T-helper 2 cell (primary cell): ENCODE data around the gene DAB2IP.
"Not testable (repeated sequence)": the region's sequence is repeated elsewhere in the genome, so short reads cannot be mapped to it uniquely, and the experiment has no call there.

Source experiments
- DNase-seq, 5 experiments: peaks; one replicate each; pipeline versions ENCODE4 v3.0.0 to v3.0.0-alpha.2; 2012 to 2022
- total RNA-seq, 2 donors: gene quantifications; one replicate each; lab custom pipeline; 2026; lab: John Stamatoyannopoulos, UW

DAB2IP gene
- total RNA-seq = 0 to 0.61 reads per million in 2 donors

DNA sequence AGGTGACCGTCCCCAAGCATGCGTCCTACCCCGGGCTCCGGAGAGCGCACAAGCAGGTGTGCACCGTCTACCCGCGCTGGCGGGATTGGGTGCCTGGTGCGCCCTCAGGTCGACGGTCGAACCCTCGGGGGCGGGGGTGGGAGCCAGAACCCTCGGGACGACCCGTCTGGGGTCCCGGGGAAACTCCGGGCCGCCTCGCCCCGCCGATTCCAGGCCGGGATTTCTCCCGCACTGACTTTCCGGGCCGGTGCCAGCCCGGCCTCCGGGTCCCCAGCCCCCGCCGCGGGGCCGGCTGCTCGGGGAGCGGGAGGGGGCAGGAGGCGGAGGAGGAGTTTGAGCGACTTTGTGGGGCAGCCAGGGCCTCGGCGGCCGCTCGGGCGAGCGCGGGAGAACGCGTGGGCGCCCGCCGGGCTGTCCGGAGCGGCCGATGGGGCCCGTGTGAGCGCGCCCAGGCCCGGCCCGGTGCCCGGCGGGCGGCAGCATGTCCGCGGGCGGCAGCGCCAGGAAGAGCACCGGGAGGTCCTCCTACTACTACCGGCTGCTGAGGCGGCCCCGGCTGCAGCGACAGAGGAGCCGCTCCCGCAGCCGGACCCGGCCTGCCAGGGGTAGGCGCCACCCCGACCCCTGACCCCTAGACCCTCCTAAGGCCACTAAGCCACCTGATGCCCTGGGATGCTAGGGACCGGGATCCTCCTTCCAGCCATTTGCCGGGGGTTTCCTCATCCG is at the start of gene DAB2IP:
Gene DAB2IP, plus strand, starts transcription at position 340 of the 726 bp plus-strand sequence. Its CDS starts 142 bp downstream, at position 482.
- no peak for DNase-seq

GRCh38 chr9:121603028-121603427 is 48.4 kb upstream of the DAB2IP start:
- DNase-seq = no peak

GRCh38 chr9:121604242-121604641 is 47.2 kb upstream of the DAB2IP start:
- no peak for DNase-seq

DNA sequence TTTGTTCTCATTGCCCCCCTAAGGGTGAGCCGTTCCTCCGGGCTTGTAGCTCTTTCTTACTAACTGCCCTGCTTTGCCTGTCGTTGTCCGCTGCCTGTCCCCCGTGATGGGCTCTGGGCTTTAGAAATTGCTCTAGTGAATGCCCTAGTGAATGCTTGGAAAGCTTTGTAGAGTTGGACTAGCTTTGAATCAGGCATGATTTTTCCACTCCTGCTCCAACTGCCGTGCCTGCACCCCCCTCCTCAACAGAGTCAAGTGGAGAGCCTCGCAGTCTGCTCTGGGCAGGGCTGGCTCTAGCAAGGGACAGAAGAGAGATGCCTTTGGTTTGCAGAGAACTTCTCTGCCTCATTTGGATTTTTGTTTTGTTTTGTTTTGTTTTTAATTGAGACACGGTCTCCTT is 46.8 kb upstream of the DAB2IP start:
- no peak for DNase-seq

DNA sequence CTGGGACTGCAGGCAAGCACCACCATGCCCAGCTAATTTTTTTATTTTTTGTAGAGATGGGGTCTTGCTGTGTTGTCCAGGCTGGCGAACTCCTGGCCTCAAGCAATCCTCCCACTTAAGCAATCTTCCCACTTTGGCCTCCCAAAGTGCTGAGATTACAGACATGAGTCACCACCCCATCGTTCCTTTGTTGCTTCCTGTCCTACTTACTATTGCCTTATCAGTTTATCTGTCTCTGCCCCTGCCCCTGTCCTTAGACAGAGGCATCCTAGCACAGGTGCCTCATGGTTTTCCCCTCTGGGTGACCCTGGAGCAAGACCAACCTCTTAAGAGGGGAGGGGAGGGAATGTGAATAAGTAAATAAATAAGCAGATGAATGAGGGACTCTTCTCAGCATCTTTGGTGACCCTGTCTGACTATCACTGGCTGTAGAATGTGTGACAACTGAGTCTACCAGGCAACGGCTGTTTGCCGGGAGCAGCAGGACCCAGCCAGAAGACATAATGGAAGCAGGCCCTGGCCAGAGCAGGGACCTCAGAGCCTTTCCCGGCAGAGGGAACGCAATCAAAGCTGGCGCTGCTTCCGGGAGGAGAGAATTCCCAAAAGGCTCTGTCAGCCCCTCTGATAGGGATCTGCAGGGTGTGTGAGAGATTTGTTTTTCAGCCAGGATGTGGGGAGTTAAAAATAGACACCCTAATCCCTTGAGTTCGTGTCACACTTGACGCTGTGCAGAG is 43.8 kb upstream of the DAB2IP start:
- no peak for DNase-seq

DNA sequence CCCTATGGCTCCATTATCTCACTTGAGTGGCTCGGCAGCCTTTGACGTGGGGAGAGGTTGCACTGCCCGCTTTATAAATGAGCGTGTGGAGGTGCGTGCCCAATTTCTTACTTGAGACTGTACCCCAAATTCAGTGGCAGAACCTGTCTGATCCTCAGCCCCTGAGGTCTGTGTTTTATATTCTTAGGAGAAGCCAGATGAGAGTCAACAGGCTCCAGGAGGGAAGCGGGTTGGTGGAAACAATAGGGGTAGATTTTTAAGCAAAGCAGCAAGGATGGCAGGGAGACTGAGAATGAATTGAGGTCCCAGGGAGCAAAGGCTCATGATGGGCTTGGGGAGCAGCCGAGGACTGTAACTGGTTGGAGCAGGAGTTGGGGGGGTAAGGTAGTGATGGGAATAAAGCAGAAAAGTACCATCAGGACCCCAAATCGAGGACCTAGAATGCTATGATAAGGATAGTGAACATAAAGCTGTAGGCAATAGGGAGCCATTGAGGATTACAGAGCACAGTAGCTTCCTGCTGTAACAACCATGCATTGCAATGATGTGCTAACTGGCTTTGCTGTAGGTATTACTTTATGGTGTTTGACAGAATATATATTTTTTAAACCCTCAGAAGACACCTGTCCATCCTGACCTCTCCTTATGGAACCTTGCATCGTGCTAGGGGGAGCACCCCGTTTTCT is 43.1 kb upstream of the DAB2IP start:
- no peak for DNase-seq

GRCh38 chr9:121609822-121610637 is 41.4 kb upstream of the DAB2IP start:
- no peak for DNase-seq

DNA sequence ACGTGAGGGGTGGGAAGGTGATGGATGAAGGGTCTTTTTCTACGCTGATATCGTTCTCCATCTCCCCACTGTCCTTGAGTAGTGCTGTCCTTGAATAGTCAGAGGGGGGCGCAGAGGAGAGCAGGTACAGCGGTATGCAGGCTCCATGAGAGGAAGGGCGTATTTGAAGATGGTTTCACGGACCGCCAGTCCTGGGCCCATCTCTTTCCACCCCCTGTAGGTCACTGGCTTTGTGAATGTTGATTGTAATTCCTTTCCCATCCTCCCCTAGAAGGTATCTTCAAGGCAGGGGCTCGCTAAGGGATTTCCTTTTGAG is 40.8 kb upstream of the DAB2IP start:
- DNase-seq = no peak

GRCh38 chr9:121612511-121612998 is 38.9 kb upstream of the DAB2IP start:
- no peak for DNase-seq

GRCh38 chr9:121613009-121613752 is 38.3 kb upstream of the DAB2IP start:
- no peak for DNase-seq

- no peak for DNase-seq
Measured at GRCh38 chr9:121616123-121616755, 35.2 kb upstream of the DAB2IP start.

DNA sequence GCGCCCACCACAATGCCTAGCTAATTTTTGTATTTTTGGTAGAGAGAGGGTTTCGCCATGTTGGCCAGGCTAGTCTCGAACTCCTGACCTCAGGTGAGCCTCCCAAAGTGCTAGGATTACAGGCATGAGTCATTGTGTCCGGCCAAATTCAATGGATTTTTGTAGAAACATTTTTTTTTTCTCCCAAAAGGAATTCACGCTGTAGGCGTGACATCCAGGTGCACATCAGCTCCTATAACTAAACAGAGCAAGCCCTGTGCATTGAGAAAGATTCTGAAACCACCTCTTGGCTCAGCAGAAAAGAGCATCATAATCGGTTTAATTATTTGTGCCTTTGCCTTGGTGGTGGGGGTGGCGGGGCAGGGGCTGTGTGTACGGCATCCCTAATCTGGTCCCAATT is 32.9 kb upstream of the DAB2IP start:
- DNase-seq = no peak

GRCh38 chr9:121618910-121619309 is 32.5 kb upstream of the DAB2IP start:
- DNase-seq = not testable (repeated sequence)

GRCh38 chr9:121619545-121620324 is 31.7 kb upstream of the DAB2IP start:
- DNase-seq = no peak

DNA sequence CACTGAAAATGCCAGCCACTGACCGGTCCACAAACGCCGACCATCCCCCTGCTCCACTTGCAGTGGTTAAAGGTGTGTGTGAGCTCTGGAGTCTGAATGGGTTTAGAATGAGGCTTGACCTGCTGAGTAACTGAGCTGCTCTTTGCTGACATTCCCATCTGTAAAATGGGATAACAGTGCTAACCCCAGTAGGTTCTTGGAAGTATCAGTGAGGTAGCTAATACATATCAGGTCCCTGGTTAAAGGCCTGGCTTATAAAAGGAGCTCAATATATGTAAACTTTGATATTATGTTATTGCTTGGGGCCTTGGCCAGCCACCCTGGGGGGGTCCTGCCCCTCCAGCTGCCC is 31.1 kb upstream of the DAB2IP start:
- DNase-seq = no peak

DNA sequence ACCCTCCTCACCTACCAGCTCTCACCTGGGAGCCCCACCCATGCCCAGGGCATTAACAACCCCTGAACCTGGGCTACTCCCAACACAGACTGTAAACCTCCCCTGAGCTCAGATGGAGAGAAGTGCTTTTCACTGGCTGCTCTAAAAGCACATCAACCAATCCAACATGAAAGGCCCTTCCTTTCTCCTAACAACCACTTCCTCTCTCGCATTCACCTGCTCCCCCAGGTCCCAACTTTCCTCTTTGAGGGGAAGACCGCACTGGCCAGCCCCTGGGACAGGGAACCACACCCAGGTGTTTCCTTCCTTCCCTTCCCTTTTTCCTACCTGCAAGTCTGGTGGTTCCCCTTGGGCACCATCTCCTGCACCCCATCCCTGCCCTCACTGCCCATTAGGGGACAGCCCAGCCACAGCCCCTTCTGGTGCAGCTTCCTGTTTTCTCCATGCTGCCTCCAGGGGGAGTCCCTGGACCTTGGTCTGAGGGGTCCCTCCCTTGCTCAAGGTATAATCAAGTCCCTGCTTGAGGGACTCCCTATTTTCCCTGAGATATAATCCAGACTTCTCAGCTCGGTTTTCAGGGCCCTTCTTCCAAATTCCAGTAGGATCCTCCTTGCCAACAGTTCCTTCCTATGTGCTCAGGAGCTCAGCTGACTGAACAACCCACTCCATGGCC is 30.5 kb upstream of the DAB2IP start:
- DNase-seq = no peak

- no peak for DNase-seq
Measured at GRCh38 chr9:121622387-121623203, 28.8 kb upstream of the DAB2IP start.

DNA sequence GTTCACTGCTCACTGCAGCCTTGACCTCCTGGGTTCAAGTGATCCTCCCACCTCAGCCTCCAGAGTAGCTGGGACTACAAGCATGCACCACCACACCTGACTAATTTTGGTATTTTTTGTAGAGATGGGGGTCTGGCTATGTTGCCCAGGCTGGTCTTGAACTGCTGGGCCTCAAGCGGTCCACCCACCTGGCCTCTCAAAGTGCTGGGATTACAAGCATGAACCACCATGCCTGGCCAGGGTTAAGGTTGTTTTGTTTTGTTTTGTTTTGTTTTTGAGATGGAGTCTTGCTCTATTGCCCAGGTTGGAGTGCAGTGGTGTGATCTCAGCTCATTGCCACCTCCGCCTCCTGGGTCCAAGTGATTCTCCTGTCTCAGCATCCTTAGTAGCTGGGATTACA is 28.0 kb upstream of the DAB2IP start:
- DNase-seq = not testable (repeated sequence)

DNA sequence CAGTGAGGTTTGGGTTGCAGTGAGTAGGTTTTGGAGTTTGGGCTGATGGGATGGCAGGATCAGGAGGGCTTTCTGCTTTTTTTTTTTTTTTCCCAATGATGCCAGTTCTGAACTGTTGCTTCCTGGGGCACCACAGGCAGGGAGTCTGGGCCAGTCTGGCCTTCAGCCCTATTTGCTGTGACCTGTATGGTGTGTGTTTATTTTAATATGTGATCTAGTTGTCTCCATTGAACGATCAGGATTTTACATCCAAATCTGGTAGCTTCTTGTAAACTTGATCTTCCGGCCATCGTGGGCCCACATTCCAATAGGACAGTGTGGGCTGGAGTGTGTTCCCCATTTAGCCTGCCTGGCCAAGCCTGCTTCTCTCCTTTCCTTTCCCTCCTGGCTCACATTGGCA is 25.8 kb upstream of the DAB2IP start:
- DNase-seq = no peak
